Ovary (tissue), 9 donors: ENCODE data around the gene CARS2. TPM values are rescaled to one million over a fixed set of nuclear protein-coding genes. Genes with fewer than 3 reads are reported as not detected.
"Not testable (repeated sequence)": the region's sequence is repeated elsewhere in the genome, so short reads cannot be mapped to it uniquely, and the experiment has no call there.

ENCODE experiments used
- DNase-seq, 5 donors: peaks; one replicate each; pipeline ENCODE4 v3.0.0-alpha.2; 2019 to 2020
- H3K27ac ChIP-seq, 2 donors: fragments of 200-600 bp; one replicate each; pipeline versions ENCODE4 v1.5.1 to v1.8.0; 2019 to 2022
- H3K27me3 ChIP-seq: fragments of 200-600 bp; one replicate; pipeline ENCODE4 v1.8.0; 2022
- H3K36me3 ChIP-seq: fragments of 200-600 bp; sonication (generic); one replicate; pipeline ENCODE4 v1.5.1; 2019
- H3K4me1 ChIP-seq: one replicate; pipeline ENCODE4 v1.8.1; 2013; ENCODE audit warnings: mild to moderate bottlenecking, moderate library complexity; ENCODE audit not compliant: insufficient read depth
- H3K4me3 ChIP-seq: fragments of 200-600 bp; sonication (generic); one replicate; pipeline ENCODE4 v1.5.1; 2017
- H3K9me3 ChIP-seq, 2 donors: fragments of 200-600 bp in 1 of 2; sonication (generic) in 1 of 2; one replicate each; pipeline versions ENCODE4 v1.5.1 to v1.8.1; 2013 to 2019; ENCODE audit warnings: mild to moderate bottlenecking in 1 of 2, moderate library complexity in 1 of 2
- CTCF ChIP-seq, 3 donors: fragments of 450-650 bp in 2 of 3; fragments of 200-600 bp in 1 of 3; IDR thresholded peaks; one replicate each; pipeline versions ENCODE4 v1.5.1 to v1.8.0; 2016 to 2022; ENCODE audit warnings: antibody characterized with exemption in 3 of 3, mild to moderate bottlenecking in 1 of 3
- EP300 ChIP-seq: sonication (generic); formaldehyde crosslinking; IDR thresholded peaks from one replicate; pipeline ENCODE4 v1.6.1; 2017; ENCODE audit warnings: antibody characterized with exemption
- POLR2A ChIP-seq: fragments of 450-650 bp; IDR thresholded peaks from one replicate; pipeline ENCODE4 v1.6.1; 2017; ENCODE audit warnings: antibody characterized with exemption, mild to moderate bottlenecking, moderate library complexity
- WGBS, 3 donors: extraction: QIAGEN DNeasy Blood & Tissue Kit in 1 of 3; methylation state at CpG; one replicate each; pipeline versions ENCODE4 v1.1.5 to v1.1.7; 2013 to 2017; 5-methylcytosine and 5-hydroxymethylcytosine counted together
- intact Hi-C, 4 donors: fragments of 100-400 bp; cut with DNase I; formaldehyde crosslinking; loops; one replicate each; pipeline versions ENCODE4 v1.11.0 to v1.15.1; 2022 to 2023
- polyA plus RNA-seq, 2 donors: library from polyadenylated mRNA; stranded (reverse); fragments of 200-250 nt in 1 of 2; fragments of 350-450 nt in 1 of 2; fragmentation: Illumina TruSeq in 1 of 2; extraction: RNeasy Lipid Tissue Mini Kit (QIAGEN cat#74804) in 1 of 2; gene quantifications; one replicate each; pipeline ENCODE4 v1.2.3, GENCODE V29; 2013 to 2014
- total RNA-seq, 7 donors: library from RNA; depleted of rRNA in 2 of 7; stranded (reverse); fragments of >200 nt in 2 of 7; fragmentation: NEBNext Ultra II Directional in 3 of 7; extraction: Animal tissue kit (Norgen Biotek cat#: 25700) in 3 of 7; gene quantifications; one replicate each; pipeline versions ENCODE4 v1.1.0 to v1.2.4, GENCODE V29; 2016 to 2023
- donor health status: DM: no; HTN: no; CAD: no; lungs with moderate emphysema.
- donor health status: DM: no; HTN: no; CAD: no.
- donor health status: Bipolar disorder and iron deficiency.
- donor health status: DM: yes; HTN: yes; CAD: no.
- donor health status: DM: no; HTN: no; CAD: no.
- donor health status: DM: yes; HTN: yes; CAD: no.

The CARS2 gene
- total and polyA plus RNA-seq, 9 donors, result 34.1 to 65.2 (median 44.3) TPM

- H3K4me1 ChIP-seq, result peaks cover 3% of the 10 kb centered on the region
- no peak overlapping the region for H3K27ac ChIP-seq
- no peak overlapping the region for H3K4me3 ChIP-seq
- WGBS, 3 donors, result 90 to 94% (median 92%) methylated on average over 4 of the region's 4 CpGs
- TF ChIP-seq CTCF (IDR thresholded peaks at IDR 0.05), result no peak
- no peak for TF ChIP-seq EP300
- no peak for TF ChIP-seq POLR2A
- H3K9me3 ChIP-seq, result no peaks in the 10 kb centered on the region
- intact Hi-C loops, result no loop called here
- no peaks in the 10 kb centered on the region for H3K36me3 ChIP-seq
- no peak for DNase-seq
- H3K27me3 ChIP-seq, result no peaks in the 10 kb centered on the region
Measured at GRCh38 chr13:110697842-110698241, 8.1 kb downstream of the CARS2 start.

GRCh38 chr13:110696776-110697175, 9.1 kb downstream of the CARS2 start:
- no peak for TF ChIP-seq POLR2A
- TF ChIP-seq CTCF (IDR thresholded peaks at IDR 0.05), result no peak
- TF ChIP-seq EP300, result no peak
- H3K27ac ChIP-seq, result no peak overlapping the region
- DNase-seq, result peak in 1 of 5 donors; percentile 8
- intact Hi-C loops, result no loop called here
- H3K36me3 ChIP-seq, result no peaks in the 10 kb centered on the region
- WGBS, 3 donors, result 89 to 92% (median 90%) methylated on average over 10 of the region's 10 CpGs
- no peak overlapping the region for H3K4me3 ChIP-seq
- no peaks in the 10 kb centered on the region for H3K4me1 ChIP-seq
- no peaks in the 10 kb centered on the region for H3K27me3 ChIP-seq
- no peaks in the 10 kb centered on the region for H3K9me3 ChIP-seq

- DNase-seq, H3K27me3 ChIP-seq, H3K9me3 ChIP-seq, H3K36me3 ChIP-seq, H3K4me3 ChIP-seq, H3K27ac ChIP-seq, H3K4me1 ChIP-seq, intact Hi-C loops: not testable (repeated sequence)
- 72 to 78% (median 77%) methylated on average over 7 of the region's 7 CpGs for WGBS, 3 donors
Measured at GRCh38 chr13:110695774-110696173, 10.1 kb downstream of the CARS2 start.

GRCh38 chr13:110690516-110690915, 15.4 kb downstream of the CARS2 start:
- Histone ChIP-seq H3K4me1 (peaks cover 2% of the 10 kb centered on the region), H3K9me3 (no peaks in the 10 kb centered on the region), H3K27me3 (no peaks in the 10 kb centered on the region), H3K4me3 (no peak overlapping the region), H3K27ac (no peak overlapping the region), H3K36me3 (no peaks in the 10 kb centered on the region)
- DNase-seq, result no peak
- no peak for TF ChIP-seq POLR2A
- no peak for TF ChIP-seq EP300
- no peak for TF ChIP-seq CTCF (IDR thresholded peaks at IDR 0.05)
- intact Hi-C loops, result no loop called here
- WGBS, 3 donors, result 82 to 88% (median 85%) methylated on average over 8 of the region's 8 CpGs

GRCh38 chr13:110689711-110690110, 16.2 kb downstream of the CARS2 start:
- DNase-seq, result no peak
- Histone ChIP-seq H3K4me3 (no peak overlapping the region), H3K36me3 (no peaks in the 10 kb centered on the region), H3K9me3 (no peaks in the 10 kb centered on the region), H3K27me3 (no peaks in the 10 kb centered on the region), H3K4me1 (peaks cover 3% of the 10 kb centered on the region), H3K27ac (no peak overlapping the region)
- TF ChIP-seq EP300 (no peak), CTCF (IDR thresholded peaks at IDR 0.05) (no peak), POLR2A (no peak)
- WGBS, 3 donors, result 88 to 89% (median 88%) methylated on average over 12 of the region's 12 CpGs
- intact Hi-C loops, result no loop called here
